ENCODE results near the gene RASAL2. TPM values are rescaled to one million over a fixed set of nuclear protein-coding genes. Genes with fewer than 3 reads are reported as not detected.
A peak's percentile ranks its signal among the peaks of the same experiment; 100 is the strongest.
"Not testable (repeated sequence)": the region's sequence is repeated elsewhere in the genome, so short reads cannot be mapped to it uniquely, and the experiment has no call there.

The RASAL2 gene
- total and polyA plus RNA-seq, 12 donors = 2.4 to 31.5 (median 15.0) TPM

DNA sequence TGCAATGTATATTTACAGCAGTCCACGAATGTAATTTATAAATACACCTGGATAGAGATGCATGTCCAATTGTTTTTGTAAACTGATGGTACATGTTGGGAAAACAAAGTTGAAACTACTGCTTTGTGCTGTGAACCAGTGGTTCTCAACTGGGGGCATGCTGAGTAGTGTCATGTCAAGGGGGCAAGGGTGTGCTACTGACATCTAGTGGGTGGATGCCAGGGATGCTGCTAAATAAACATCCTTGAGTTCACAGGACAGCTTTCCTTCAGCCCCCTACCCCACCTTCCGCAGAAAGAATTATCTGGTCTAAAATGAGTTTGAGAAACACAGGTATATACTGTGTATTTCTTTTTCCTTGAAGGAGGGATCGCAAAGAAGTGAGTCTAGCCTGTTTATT, 95.9 kb downstream of the RASAL2 start:
- H3K4me1 ChIP-seq (replicated peaks in 1 of 2) = peaks cover 0 to 9% of the 10 kb centered on the region in 2 donors
- H3K36me3 ChIP-seq (replicated peaks in 1 of 2) = no peaks in the 10 kb centered on the region
- no peaks in the 10 kb centered on the region for H3K9me3 ChIP-seq (replicated peaks in 1 of 3)
- TF ChIP-seq, protein P1, sequence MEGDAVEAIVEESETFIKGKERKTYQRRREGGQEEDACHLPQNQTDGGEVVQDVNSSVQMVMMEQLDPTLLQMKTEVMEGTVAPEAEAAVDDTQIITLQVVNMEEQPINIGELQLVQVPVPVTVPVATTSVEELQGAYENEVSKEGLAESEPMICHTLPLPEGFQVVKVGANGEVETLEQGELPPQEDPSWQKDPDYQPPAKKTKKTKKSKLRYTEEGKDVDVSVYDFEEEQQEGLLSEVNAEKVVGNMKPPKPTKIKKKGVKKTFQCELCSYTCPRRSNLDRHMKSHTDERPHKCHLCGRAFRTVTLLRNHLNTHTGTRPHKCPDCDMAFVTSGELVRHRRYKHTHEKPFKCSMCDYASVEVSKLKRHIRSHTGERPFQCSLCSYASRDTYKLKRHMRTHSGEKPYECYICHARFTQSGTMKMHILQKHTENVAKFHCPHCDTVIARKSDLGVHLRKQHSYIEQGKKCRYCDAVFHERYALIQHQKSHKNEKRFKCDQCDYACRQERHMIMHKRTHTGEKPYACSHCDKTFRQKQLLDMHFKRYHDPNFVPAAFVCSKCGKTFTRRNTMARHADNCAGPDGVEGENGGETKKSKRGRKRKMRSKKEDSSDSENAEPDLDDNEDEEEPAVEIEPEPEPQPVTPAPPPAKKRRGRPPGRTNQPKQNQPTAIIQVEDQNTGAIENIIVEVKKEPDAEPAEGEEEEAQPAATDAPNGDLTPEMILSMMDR (IDR thresholded peaks at IDR 0.05) = peak; percentile 15 to 53 (median 44)
- no peak for TF ChIP-seq POLR2A (IDR thresholded peaks at IDR 0.05)
- DNase-seq = peak in 5 of 7 donors; percentile 27 to 61 (median 37)
- H3K27me3 ChIP-seq = no peaks in the 10 kb centered on the region
- 69 to 75% (median 71%) methylated on average over 3 of the region's 3 CpGs for WGBS, 4 donors
- no peak overlapping the region for H3K27ac ChIP-seq
- H3K4me3 ChIP-seq = no peak overlapping the region
- intact Hi-C loops (cut with DNase I) = no loop called here

DNA sequence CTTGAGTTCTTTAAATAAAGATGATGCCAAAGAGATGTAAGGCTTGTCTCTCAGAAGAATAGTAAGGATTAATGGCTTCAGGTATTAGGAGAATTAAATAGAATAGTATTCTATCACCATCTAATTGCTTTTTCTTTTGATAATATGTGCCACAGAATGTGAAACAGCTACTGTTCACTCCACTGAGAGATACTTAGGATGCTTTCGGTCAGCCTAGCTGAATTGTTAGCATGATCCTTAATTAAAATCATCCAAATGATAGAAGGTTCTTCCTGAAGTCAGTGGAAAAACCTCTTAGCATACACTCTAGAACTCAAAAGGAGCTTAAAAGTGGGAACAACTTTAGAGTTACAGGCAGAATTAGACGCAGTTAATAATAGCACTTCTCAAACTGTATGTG, 97.0 kb downstream of the RASAL2 start:
- Histone ChIP-seq H3K27ac (no peak overlapping the region), H3K27me3 (no peaks in the 10 kb centered on the region), H3K9me3 (replicated peaks in 1 of 3) (no peaks in the 10 kb centered on the region), H3K4me3 (no peak overlapping the region), H3K4me1 (replicated peaks in 1 of 2) (peaks cover 0 to 9% of the 10 kb centered on the region in 2 donors), H3K36me3 (replicated peaks in 1 of 2) (no peaks in the 10 kb centered on the region)
- TF ChIP-seq, protein P1 (IDR thresholded peaks at IDR 0.05) = no peak
- TF ChIP-seq POLR2A (IDR thresholded peaks at IDR 0.05) = no peak
- 86 to 97% (median 92%) methylated on average over 2 of the region's 2 CpGs for WGBS, 4 donors
- DNase-seq = no peak
- intact Hi-C loops (cut with DNase I) = no loop called here

DNA sequence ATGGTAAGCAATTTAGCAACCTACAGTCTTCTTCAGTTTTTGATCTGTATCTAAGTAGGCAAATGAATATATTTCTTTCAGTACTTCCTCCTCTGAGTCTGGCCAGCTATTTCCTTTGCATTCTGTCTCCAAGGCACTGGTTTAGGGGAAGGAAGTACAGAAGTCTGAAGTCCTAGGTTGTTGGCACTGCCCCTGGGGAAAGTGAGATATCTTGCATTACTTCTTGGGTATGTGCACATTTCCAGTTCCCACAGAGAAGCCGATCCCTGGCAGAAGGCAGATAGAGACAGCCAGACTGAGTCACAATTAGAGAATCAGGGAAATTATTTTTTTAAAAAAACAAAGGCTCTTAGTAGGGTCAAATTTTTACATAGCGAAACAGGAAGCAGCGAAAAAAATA, 98.8 kb downstream of the RASAL2 start:
- Histone ChIP-seq H3K27ac (peak overlapping the region in 1 of 5 donors; percentile 26), H3K36me3 (replicated peaks in 1 of 2) (no peaks in the 10 kb centered on the region), H3K9me3 (replicated peaks in 1 of 3) (no peaks in the 10 kb centered on the region), H3K4me3 (no peak overlapping the region), H3K4me1 (replicated peaks in 1 of 2) (peaks cover 0 to 9% of the 10 kb centered on the region in 2 donors), H3K27me3 (no peaks in the 10 kb centered on the region)
- DNase-seq = peak in 6 of 7 donors; percentile 34 to 67 (median 47)
- TF ChIP-seq, protein P1 (IDR thresholded peaks at IDR 0.05) = no peak
- TF ChIP-seq POLR2A (IDR thresholded peaks at IDR 0.05) = no peak
- intact Hi-C loops (cut with DNase I) = no loop called here
- WGBS, 4 donors = 65 to 81% (median 75%) methylated on average over 3 of the region's 3 CpGs

DNA sequence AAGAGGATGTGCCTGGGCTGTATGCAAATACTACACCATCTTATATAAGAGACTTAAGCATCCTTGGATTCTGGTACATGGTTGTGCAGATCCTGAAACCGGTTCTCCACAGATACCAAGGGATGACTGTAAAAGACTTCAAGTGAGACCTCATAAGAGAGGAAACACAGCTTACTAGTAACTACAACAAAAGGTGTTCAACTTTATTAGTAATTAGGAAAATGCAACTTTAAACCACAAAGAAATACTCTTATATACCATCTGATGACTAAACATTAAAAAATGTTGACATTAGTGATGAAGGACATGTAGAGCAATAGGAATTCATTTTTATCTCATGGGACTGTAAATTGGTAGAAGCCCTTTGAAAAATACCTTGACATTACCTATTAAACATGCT, 102.7 kb downstream of the RASAL2 start:
- no peak overlapping the region for H3K4me3 ChIP-seq
- H3K36me3 ChIP-seq (replicated peaks in 1 of 2) = no peaks in the 10 kb centered on the region
- intact Hi-C loops (cut with DNase I) = no loop called here
- peaks cover 0 to 9% of the 10 kb centered on the region in 2 donors for H3K4me1 ChIP-seq (replicated peaks in 1 of 2)
- WGBS, 4 donors = 90 to 100% (median 98%) methylated on average over 1 of the region's 1 CpG
- no peaks in the 10 kb centered on the region for H3K27me3 ChIP-seq
- H3K9me3 ChIP-seq (replicated peaks in 1 of 3) = no peaks in the 10 kb centered on the region
- no peak for TF ChIP-seq POLR2A (IDR thresholded peaks at IDR 0.05)
- TF ChIP-seq, protein P1 (IDR thresholded peaks at IDR 0.05) = no peak
- no peak for DNase-seq
- H3K27ac ChIP-seq = no peak overlapping the region

DNA sequence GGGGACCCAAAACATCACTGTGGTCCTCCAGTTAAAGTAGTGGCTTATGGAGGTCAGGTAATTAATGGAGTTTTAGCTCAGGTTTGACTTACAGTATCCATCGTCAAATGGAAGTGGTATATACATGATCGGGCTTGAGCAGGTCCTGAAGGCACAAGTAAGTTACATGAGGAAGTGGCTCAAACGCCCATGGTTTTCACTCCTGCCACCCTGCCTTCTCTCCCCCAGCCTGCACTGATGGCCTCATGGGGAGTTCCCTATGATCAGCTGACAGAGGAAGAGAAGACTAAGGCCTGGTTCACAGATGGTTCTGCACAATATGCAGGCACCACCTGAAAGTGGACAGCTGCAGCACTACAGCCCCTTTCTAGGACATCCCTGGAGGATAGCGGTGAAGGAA, 108.2 kb downstream of the RASAL2 start:
- H3K36me3 ChIP-seq (replicated peaks in 1 of 2); H3K4me3 ChIP-seq; H3K27ac ChIP-seq; intact Hi-C loops (cut with DNase I); H3K4me1 ChIP-seq (replicated peaks in 1 of 2); H3K27me3 ChIP-seq; DNase-seq; H3K9me3 ChIP-seq (replicated peaks in 1 of 3): not testable (repeated sequence)
- 88 to 100% (median 93%) methylated on average over 4 of the region's 4 CpGs for WGBS, 4 donors

DNA sequence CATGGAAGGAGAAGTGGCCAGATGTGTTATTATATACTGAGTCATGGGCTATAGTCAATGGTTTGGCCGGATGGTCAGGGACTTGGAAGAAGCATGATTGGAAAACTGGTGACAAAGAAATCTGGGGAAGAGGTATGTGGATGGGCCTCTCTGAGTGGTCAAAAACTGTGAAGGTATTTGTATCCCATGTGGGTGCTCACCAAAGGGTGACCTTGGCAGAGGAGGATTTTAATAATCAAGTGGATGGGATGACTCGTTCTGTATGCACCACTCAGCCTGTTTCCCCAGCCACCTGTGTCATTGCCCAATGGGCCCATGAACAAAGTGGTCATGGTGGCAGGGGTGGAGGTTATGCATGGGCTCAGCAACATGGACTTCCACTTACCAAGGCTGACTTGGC, 108.6 kb downstream of the RASAL2 start:
- H3K4me1 ChIP-seq (replicated peaks in 1 of 2); DNase-seq; H3K27ac ChIP-seq; intact Hi-C loops (cut with DNase I); H3K36me3 ChIP-seq (replicated peaks in 1 of 2); H3K9me3 ChIP-seq (replicated peaks in 1 of 3); H3K4me3 ChIP-seq; H3K27me3 ChIP-seq: not testable (repeated sequence)
- 81 to 97% (median 91%) methylated on average over 2 of the region's 2 CpGs for WGBS, 4 donors

DNA sequence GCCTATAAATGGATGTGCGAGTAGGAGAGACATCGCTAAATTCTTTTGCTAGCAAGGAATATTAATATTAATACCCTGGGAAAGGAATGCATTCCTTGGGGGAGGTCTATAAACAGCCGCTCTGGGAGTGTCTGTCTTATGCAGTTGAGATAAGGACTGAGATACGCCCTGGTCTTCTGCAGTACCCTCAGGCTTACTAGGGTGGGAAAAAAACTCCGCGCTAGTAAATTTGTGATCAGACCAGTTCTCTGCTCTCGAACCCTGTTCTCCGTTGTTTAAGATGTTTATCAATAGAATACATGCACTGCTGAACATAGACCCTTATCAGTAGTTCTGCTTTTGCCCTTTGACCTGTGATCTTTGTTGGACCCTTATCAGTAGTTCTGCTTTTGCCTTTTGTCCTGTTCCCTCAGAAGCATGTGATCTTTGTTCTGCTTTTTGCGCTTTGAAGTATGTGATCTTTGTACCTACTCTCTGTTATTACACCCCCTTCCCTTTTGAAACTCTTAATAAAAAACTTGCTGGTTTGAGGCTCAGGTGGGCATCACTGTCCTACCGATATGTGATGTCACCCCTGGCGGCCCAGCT, 114.5 kb downstream of the RASAL2 start:
- WGBS, 4 donors = 94 to 97% (median 96%) methylated on average over 11 of the region's 11 CpGs
- H3K27ac ChIP-seq; intact Hi-C loops (cut with DNase I); H3K27me3 ChIP-seq; DNase-seq; H3K4me1 ChIP-seq (replicated peaks in 1 of 2); H3K4me3 ChIP-seq; H3K36me3 ChIP-seq (replicated peaks in 1 of 2): not testable (repeated sequence)
- H3K9me3 ChIP-seq (replicated peaks in 1 of 3) = peaks cover 0 to 16% (median 10%) of the 10 kb centered on the region in 3 donors

Measured in adrenal gland (tissue), 12 donors.